ENCODE measurements around the gene HSFX3.
"Not testable (repeated sequence)": the region's sequence is repeated elsewhere in the genome, so short reads cannot be mapped to it uniquely, and the experiment has no call there.

The HSFX3 gene, protein sequence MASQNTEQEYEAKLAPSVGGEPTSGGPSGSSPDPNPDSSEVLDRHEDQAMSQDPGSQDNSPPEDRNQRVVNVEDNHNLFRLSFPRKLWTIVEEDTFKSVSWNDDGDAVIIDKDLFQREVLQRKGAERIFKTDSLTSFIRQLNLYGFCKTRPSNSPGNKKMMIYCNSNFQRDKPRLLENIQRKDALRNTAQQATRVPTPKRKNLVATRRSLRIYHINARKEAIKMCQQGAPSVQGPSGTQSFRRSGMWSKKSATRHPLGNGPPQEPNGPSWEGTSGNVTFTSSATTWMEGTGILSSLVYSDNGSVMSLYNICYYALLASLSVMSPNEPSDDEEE

DNA sequence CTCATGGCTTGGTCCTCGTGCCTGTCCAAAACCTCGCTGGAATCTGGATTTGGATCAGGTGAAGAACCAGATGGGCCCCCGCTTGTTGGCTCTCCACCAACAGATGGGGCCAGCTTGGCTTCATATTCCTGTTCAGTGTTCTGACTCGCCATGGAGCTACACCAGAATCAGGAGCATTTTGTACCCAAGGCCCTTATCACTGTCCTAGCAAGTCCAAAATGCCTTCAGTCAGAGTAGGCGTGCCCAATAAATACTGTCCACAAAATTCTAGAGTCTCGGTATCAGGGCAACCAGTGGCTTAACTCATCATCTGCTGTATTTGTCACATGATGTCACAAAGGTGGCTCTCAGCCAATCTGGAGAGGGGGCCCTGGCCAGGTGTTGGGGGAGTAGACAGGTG, at the start of gene HSFX3:
Gene HSFX3 (minus strand): TSS at position 224 of the 400 bp plus-strand sequence. CDS start 72 bp downstream, at position 152.
- not testable (repeated sequence) for H3K36me3 ChIP-seq (ENCODE audit: control insufficient read depth, insufficient read depth, low read length); H3K4me3 ChIP-seq (replicated peaks; ENCODE audit: low read depth, low read length); DNase-seq (ENCODE audit: extremely low read depth, insufficient read length); H3K27me3 ChIP-seq (replicated peaks; ENCODE audit: control insufficient read depth, insufficient read depth, low read length)

DNA sequence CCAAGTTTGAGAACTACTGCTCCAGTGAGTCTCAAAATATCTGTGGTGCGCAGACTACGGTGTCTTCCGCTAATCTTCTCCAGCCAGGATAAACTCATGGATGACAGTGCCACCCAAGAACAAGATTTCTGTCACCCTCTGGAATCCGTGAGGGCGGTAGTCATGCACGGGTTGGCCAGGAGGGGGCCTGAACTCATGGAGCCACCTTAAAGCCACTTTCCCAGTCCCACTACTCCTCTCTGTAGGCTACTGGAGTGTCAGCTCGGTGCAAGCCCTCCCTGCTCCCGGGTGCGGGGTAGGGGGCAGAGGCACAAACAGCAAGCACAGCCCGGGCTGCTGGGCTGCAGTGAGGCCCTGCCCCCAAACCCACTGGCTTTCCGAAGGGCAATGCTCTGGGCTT, 48.9 kb upstream of the HSFX3 start:
- DNase-seq (ENCODE audit: extremely low read depth, insufficient read length); H3K27me3 ChIP-seq (replicated peaks; ENCODE audit: control insufficient read depth, insufficient read depth, low read length); H3K4me3 ChIP-seq (replicated peaks; ENCODE audit: low read depth, low read length); H3K36me3 ChIP-seq (ENCODE audit: control insufficient read depth, insufficient read depth, low read length): not testable (repeated sequence)

DNA sequence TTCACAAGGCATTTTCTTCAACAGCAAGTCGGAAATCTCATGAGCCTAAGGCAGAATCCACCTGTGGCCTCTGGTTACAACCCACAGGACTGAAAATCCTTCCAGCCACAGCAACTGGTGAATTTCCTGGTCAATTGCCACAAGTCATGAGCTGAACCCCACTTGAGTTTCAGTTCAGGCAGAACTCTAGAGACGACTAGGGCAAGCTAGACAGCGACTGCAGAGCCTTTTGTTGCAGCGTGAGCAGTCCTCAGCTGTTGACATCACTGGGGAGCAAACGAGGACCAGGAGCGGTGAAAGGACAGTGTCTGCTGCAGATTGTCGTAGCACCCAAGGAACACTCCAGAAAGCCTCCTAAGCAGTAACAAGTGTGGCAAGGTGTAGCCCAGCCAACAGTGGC, 46.2 kb upstream of the HSFX3 start:
- not testable (repeated sequence) for H3K27me3 ChIP-seq (replicated peaks; ENCODE audit: control insufficient read depth, insufficient read depth, low read length); DNase-seq (ENCODE audit: extremely low read depth, insufficient read length); H3K4me3 ChIP-seq (replicated peaks; ENCODE audit: low read depth, low read length); H3K36me3 ChIP-seq (ENCODE audit: control insufficient read depth, insufficient read depth, low read length)

DNA sequence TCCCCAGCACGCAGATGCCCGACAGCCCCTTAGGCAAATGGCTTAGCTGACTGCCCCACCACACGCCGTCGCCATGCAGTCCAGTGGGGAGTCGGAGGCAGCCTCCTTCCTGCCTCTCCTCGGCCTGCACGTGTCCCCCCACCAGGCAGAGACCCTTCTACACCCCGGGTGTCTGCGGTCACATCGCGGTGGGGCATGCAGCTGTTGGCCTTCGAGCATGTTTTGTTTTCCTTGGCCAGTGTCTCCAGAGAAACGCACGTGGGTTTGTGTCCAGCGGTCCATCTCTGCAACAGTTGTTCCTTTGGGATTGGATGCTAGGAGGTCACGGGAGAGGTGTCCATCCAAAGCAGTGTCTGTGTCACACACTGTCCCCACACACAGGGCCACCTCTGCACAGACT, 45.5 kb upstream of the HSFX3 start, which contains the start of gene HSFX2:
Gene HSFX2 (minus strand): TSS at position 101 of the 400 bp plus-strand sequence. CDS start 614 bp downstream, outside the sequence.
- not testable (repeated sequence) for H3K4me3 ChIP-seq (replicated peaks; ENCODE audit: low read depth, low read length); DNase-seq (ENCODE audit: extremely low read depth, insufficient read length); H3K27me3 ChIP-seq (replicated peaks; ENCODE audit: control insufficient read depth, insufficient read depth, low read length); H3K36me3 ChIP-seq (ENCODE audit: control insufficient read depth, insufficient read depth, low read length)

DNA sequence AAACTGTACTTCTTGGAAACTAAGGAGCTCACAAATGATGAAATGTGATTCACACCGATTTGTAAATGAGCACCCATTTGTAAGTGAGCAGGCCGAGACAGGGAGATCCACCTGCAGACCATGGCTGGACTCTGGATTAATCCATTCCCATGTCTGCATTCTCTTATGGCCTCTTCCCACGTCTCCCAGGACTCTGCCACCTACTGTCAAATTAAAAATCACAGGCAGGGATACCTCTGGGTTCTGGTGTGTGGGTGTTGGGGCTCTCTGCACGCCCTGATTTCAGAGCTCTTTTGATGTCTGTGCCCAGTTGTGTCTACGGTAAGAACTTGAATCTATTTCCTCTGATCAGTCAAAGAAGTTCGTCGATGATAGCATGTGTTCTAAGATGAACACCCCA, 41.3 kb upstream of the HSFX3 start:
- not testable (repeated sequence) for DNase-seq (ENCODE audit: extremely low read depth, insufficient read length); H3K36me3 ChIP-seq (ENCODE audit: control insufficient read depth, insufficient read depth, low read length); H3K27me3 ChIP-seq (replicated peaks; ENCODE audit: control insufficient read depth, insufficient read depth, low read length); H3K4me3 ChIP-seq (replicated peaks; ENCODE audit: low read depth, low read length)

DNA sequence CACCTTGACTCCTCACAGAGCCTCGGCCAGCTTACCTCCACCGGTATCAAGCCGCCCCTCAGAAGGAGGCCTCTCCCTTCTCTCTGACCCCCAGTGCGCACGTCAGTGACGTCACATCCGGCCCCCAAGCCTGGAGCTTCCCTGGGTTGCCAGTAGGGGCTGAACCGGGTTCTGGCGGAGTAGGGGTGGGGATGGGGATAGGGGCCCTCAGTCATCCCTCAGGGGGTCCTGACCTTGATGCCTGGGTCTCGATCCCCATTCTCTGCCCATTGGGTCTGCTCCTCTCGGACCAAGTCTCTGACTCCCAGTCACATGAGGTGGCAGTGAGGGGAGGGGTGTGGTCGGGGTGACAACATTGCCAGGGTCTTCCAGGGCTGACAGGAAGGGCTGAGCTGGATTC, 37.6 kb upstream of the HSFX3 start, which contains the start of gene MAGEA9B:
Gene MAGEA9B (minus strand): TSS at position 101 of the 400 bp plus-strand sequence. CDS start 4,280 bp downstream, outside the sequence.
- not testable (repeated sequence) for H3K4me3 ChIP-seq (replicated peaks; ENCODE audit: low read depth, low read length); H3K36me3 ChIP-seq (ENCODE audit: control insufficient read depth, insufficient read depth, low read length); DNase-seq (ENCODE audit: extremely low read depth, insufficient read length); H3K27me3 ChIP-seq (replicated peaks; ENCODE audit: control insufficient read depth, insufficient read depth, low read length)

DNA sequence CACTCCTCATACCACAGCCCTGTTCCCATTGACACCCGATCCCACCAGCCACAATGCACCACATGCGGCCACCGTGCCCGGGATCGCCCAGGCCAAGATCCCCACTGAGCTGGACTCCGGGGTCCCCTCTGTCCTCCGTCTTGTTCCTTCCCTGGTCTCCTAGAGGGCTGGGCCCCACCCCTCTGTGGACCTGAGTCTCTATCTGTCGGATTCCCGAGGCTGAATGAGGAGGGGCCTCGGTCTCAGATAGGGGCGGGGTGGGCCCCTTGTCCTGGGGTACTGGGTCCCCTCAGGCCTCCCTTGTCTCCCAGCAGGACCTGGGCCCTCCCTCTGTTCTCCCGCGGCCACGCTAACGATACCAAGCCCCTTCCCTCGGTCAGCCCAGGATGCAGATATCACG, 35.9 kb upstream of the HSFX3 start:
- H3K27me3 ChIP-seq (replicated peaks; ENCODE audit: control insufficient read depth, insufficient read depth, low read length); H3K36me3 ChIP-seq (ENCODE audit: control insufficient read depth, insufficient read depth, low read length); H3K4me3 ChIP-seq (replicated peaks; ENCODE audit: low read depth, low read length); DNase-seq (ENCODE audit: extremely low read depth, insufficient read length): not testable (repeated sequence)

DNA sequence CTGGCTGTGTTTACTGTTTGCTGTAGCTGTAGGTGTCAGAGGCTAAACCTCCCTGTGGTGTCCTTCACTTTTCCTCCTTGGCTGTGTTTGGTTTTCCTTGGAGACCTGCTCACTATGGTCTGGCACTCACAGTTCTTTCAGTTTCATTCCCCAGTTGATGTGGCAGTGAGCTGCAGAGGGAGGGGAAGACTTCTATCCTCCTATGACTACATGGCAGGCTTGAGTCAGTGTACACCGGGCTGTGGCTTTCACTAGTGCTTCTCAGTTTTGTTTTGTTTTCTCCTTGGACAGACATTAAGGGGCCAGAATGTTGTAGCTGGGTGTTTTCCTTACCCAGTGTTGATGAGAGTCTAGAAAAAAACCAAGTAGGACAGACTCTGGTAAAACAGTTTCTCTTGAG, 23.7 kb upstream of the HSFX3 start:
- not testable (repeated sequence) for DNase-seq (ENCODE audit: extremely low read depth, insufficient read length); H3K4me3 ChIP-seq (replicated peaks; ENCODE audit: low read depth, low read length); H3K27me3 ChIP-seq (replicated peaks; ENCODE audit: control insufficient read depth, insufficient read depth, low read length); H3K36me3 ChIP-seq (ENCODE audit: control insufficient read depth, insufficient read depth, low read length)

DNA sequence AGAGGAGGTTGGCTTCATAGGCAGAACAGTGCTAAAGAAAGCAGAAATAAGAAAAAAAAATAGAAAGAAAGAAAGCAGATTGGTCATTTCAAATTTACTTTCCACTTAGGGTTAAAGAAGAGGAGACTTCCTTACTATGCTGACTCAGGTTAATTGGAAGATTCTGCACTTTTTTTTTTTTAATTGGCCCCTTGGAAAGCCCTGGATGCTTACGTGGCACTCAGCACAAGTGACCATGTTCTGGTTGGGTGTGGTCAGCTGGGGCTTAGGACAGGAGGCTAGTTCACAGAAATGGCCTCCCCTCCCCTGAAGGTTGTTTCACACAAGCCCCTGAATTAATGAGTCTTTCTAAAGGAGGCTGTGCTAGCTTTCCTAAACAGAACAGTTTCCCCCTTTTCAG, 23.0 kb upstream of the HSFX3 start:
- DNase-seq (ENCODE audit: extremely low read depth, insufficient read length), result no peak
- TF ChIP-seq, protein P1, sequence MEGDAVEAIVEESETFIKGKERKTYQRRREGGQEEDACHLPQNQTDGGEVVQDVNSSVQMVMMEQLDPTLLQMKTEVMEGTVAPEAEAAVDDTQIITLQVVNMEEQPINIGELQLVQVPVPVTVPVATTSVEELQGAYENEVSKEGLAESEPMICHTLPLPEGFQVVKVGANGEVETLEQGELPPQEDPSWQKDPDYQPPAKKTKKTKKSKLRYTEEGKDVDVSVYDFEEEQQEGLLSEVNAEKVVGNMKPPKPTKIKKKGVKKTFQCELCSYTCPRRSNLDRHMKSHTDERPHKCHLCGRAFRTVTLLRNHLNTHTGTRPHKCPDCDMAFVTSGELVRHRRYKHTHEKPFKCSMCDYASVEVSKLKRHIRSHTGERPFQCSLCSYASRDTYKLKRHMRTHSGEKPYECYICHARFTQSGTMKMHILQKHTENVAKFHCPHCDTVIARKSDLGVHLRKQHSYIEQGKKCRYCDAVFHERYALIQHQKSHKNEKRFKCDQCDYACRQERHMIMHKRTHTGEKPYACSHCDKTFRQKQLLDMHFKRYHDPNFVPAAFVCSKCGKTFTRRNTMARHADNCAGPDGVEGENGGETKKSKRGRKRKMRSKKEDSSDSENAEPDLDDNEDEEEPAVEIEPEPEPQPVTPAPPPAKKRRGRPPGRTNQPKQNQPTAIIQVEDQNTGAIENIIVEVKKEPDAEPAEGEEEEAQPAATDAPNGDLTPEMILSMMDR (IDR thresholded peaks at IDR 0.05; ENCODE audit: insufficient read depth, low read length, poor library complexity, severe bottlenecking), result no peak
- H3K27me3 ChIP-seq (replicated peaks; ENCODE audit: control insufficient read depth, insufficient read depth, low read length), result no peaks in the 10 kb centered on the region

DNA sequence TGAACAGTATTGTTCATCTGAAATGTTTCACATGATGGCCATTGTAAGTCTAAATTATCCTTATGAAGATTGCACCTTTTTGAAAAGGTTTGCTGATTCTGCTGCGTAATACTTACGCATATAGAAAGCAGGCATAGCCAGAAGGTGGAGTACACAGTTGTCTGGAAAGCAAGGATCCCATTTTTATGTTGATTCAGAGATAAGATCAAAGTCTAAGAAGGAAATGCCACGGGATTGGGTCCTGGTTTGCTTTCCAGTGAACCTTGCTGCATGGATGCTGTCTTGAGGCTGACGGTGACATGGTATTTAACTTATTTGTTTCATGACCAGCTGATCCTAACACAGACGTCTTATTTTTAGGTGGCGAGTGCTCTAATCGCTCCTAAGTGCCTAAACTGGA, 22.0 kb upstream of the HSFX3 start:
- Histone ChIP-seq H3K4me3 (replicated peaks; ENCODE audit: low read depth, low read length) (no peak overlapping the region), H3K27me3 (replicated peaks; ENCODE audit: control insufficient read depth, insufficient read depth, low read length) (no peaks in the 10 kb centered on the region), H3K36me3 (ENCODE audit: control insufficient read depth, insufficient read depth, low read length) (no peaks in the 10 kb centered on the region)
- TF ChIP-seq, protein P1 (IDR thresholded peaks at IDR 0.05; ENCODE audit: insufficient read depth, low read length, poor library complexity, severe bottlenecking), result no peak
- DNase-seq (ENCODE audit: extremely low read depth, insufficient read length), result no peak

More for the DNA sequence above, 23.0 kb upstream of the HSFX3 start:
- H3K4me3 ChIP-seq (replicated peaks; ENCODE audit: low read depth, low read length), result no peak overlapping the region
- H3K36me3 ChIP-seq (ENCODE audit: control insufficient read depth, insufficient read depth, low read length), result no peaks in the 10 kb centered on the region
